GOT3 (cell line): ENCODE data around the gene TRIM71.

Experiments used
- DNase-seq: peaks from one replicate; lab custom pipeline; 2025; ENCODE audit warnings: mixed read lengths; lab: John Stamatoyannopoulos, UW

The TRIM71 gene

DNA sequence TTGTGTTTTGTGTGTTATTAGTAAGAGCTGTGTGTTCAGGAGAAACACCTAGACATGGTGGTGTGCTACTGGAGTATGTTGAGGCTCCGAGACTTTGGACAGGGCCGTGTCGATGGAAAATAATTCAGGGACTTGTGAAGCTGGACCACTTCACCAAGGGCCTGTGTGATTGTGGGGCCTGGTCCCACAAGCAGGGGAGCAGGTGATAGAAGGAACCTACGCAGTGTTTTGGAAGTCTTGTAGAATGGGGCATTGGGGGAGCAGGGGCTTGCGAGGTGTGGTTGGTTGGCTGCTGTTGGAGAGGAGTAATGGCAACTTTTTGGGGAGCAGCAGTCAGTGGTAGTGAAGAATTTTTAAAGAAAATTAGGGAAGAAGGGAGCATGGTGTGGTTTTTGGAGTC is 48.7 kb downstream of the TRIM71 start:
- DNase-seq, result no peak

DNA sequence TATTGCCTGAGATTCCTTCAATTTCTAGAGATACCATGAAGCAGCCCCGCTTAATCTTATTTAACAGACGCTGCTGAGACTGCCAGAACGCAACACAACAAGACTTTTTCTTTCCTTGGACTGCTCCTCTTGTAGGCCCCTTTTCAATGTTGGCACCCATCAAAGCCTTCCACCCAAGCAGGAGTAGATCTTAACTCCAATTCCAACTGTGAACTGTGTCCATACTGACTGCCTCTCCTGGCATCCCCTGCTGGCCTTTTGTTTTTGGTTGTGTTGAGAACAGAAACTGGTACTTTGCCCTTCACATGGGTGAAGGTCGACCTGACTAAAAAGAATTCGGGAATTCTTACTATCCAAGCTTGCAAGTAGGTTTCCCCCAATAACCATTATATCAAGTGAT is 50.2 kb downstream of the TRIM71 start:
- no peak for DNase-seq

- no peak for DNase-seq
Observed at GRCh38 chr3:32868719-32869512, 51.1 kb downstream of the TRIM71 start.

DNA sequence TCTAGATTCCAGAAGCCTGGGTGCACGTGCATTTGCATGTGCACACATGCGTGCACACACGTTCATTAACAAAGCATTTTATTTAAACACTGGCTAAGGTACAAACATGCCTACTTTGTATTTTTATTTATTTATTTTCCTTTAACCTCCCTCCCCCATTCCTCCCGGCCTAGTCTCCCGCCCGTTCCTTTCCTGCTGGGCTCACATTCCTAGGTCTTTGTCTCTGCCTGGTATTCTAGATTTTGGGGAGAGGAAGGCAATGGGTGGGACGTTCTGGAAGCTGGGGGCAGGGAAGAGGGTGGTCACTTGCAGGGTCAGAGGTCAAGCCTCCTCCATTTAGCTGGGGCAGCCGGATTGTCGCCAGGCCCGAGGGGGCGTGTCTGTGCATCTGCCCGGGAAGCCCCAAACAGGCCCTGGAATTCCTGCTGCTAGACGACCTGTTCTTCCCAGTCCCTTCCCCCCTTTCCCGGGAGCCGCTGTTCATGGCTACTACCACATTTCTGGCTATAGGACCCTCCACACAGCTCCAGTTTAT is 51.8 kb downstream of the TRIM71 start:
- DNase-seq, result no peak

DNA sequence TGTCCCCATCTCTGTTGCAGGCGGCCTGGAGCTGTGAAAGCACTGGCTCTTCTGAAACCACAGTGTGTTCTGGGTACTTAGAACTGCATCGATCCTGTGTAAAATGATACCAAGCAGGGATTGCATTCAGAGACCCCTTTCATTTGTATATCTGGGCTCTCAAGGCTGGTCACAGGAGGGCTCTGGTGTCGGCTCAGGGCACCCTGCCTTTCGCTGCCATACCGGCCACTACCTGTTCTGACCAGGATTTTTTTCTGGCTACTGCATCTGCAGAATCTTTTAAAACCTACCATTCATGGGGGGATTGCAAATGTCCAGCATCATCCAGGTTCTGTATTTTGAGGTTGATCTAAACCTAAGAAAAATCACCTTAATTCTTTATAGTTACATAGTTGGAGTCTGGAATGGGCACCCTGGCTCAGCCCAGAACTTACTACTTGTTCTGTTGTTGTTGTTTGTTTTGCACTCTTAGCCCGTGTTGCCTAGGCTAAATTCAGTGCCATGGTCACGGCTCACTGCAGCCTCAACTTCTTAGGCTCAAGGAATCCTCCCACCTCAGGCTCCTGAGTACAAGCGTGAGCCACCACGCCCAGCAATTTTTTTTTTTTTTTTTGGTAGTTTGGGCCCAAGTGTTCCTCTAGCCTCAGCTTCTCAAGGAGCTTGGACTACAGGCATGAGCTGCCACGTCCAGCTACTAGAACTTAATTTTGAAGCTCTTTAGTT is 52.7 kb downstream of the TRIM71 start:
- no peak for DNase-seq

- no peak for DNase-seq
Observed at GRCh38 chr3:32871273-32871672, 53.5 kb downstream of the TRIM71 start.

GRCh38 chr3:32872487-32873382 is 54.9 kb downstream of the TRIM71 start:
- DNase-seq, result no peak

GRCh38 chr3:32873531-32874130 is 55.8 kb downstream of the TRIM71 start:
- DNase-seq, result no peak

DNA sequence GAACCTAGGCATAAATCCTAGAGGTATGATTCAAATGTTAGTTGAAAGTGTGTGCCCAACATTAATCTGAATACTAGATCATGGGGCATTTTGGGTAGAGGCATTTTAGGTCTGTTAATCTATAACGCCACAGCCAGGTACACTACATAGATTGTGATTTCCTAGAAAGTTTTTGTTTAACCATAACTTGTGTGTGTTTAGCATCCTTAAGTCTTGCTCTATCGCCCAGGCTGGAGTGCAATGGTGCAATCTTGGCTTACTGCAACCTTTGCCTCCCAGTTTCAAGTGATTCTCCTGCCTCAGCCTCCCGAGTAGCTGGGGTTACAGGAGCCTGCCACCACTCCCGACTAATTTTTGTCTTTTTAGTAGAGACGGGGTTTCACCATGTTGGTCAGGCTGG is 59.1 kb downstream of the TRIM71 start:
- no peak for DNase-seq

DNA sequence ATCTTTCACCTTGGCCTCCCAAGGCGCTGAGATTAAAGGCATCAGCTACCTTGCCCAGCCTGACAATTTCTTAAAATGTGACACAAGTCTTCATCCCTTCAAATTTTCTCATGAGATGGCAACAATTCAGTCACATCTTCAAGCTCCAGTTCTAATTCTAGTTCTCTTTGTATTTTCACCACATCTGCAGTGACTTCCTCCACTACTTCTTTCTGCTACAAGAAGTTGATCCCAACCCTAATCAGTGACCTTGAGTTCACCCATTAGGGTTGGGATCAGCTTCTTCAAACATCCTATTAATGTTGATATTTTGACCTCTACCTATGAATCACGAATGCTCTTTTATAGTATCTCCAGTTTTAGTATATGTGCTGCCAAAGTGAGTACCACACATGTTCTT is 59.8 kb downstream of the TRIM71 start:
- DNase-seq, result no peak

GRCh38 chr3:32880225-32880624 is 62.4 kb downstream of the TRIM71 start:
- DNase-seq, result no peak

GRCh38 chr3:32881624-32882023 is 63.8 kb downstream of the TRIM71 start:
- no peak for DNase-seq

GRCh38 chr3:32882189-32882588 is 64.4 kb downstream of the TRIM71 start:
- DNase-seq, result no peak

GRCh38 chr3:32882603-32883025 is 64.8 kb downstream of the TRIM71 start:
- no peak for DNase-seq

GRCh38 chr3:32883817-32884216 is 66.0 kb downstream of the TRIM71 start:
- no peak for DNase-seq

DNA sequence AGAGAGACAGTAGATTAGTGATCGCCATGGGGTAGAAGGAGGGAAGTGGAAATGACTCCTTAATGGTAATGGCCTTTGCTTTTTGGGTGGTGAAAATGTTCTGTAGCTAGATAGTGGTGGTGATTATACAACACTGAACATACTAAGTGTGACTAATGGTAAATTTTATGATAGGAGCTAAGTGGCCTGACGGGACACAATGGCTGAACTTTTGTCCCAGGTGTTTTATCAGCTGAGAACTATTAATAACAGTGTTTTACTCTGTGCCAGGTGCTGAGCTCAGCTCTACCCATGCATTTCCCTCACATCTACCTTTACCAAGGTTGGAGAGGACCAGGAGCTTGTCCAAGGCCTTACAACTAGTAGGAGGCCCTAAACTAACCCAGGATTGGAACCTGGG is 66.8 kb downstream of the TRIM71 start:
- DNase-seq, result no peak

GRCh38 chr3:32885283-32885901 is 67.6 kb downstream of the TRIM71 start:
- DNase-seq, result no peak

DNA sequence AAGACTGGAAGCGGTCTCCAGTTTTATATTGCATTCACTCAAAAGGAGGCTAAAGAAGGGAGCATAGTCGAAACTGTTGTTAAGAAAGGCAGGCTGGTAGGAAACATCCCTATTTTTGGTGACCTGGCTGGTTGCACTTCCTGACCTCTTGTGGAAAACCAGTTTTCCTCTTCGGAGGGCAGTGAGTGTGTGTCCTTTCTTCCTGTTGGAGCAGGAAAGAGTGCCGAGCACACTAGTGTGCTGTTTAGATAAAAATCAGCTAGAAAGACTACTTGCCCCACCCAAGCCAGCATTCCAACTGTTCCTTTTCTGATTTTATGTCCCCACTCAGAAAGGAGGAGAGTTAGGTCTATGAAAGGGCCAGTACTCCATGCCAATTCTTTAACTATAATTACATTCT is 68.5 kb downstream of the TRIM71 start:
- no peak for DNase-seq

- DNase-seq, result no peak
Observed at GRCh38 chr3:32886911-32887310, 69.1 kb downstream of the TRIM71 start.

DNA sequence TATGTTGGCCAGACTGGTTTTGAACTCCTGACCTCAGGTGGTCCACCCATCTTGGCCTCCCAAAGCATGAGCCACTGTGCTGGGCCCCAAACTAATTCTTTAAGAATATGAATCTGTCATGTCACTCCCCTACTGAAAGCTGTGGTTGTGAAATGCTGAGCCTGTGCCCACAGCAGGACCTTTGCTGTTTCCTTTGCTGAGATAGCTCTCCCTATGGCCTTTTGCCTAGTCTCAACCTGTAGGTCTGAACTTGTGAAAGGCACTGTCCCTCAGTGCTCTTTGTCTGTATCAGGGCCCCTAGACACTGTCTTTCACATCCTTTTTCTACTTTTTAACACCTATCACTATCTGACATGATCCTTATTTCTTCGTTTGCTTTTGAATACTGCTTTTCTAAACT is 70.9 kb downstream of the TRIM71 start:
- no peak for DNase-seq
